AG20443 (cell line): Measurements from ENCODE around the gene IGSF23.
"Not testable (repeated sequence)": the region's sequence is repeated elsewhere in the genome, so short reads cannot be mapped to it uniquely, and the experiment has no call there.

Experiments used
- DNase-seq: peaks from one replicate; pipeline ENCODE4 v3.0.0; 2012; ENCODE audit warnings: low spot score, mixed read lengths

Gene IGSF23

DNA sequence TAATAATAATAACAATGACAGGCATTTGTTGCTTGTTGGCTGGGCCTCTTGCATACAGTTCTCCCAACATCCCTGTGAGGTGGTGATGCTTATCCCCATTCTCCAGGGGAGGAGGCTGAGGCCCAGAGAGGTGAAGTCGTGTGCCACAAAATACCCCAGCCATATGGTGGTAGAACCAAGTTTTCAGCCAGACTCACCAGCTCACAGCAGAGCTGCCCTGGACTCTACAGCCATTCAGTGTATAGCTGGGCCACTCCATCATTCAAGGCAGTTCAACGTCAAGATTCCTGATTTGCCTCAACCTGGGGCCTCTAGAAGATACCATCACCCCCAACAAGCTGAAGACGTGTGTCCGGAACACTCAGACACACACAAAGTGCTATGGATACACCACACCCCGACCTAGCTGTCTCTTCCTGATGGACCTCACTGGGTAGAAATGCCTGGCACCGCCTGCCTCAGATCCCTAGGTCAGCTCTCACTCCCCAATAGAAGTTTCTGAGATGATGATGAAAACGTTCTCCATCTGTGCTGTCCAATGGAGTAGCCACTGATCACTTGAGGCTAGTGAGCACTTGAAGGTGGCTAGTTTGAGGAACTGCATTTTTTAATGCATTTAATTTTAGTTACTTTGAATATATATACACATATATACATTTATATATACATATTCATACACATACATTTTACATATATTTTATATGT, 53.6 kb downstream of the IGSF23 start:
- no peak for DNase-seq

DNA sequence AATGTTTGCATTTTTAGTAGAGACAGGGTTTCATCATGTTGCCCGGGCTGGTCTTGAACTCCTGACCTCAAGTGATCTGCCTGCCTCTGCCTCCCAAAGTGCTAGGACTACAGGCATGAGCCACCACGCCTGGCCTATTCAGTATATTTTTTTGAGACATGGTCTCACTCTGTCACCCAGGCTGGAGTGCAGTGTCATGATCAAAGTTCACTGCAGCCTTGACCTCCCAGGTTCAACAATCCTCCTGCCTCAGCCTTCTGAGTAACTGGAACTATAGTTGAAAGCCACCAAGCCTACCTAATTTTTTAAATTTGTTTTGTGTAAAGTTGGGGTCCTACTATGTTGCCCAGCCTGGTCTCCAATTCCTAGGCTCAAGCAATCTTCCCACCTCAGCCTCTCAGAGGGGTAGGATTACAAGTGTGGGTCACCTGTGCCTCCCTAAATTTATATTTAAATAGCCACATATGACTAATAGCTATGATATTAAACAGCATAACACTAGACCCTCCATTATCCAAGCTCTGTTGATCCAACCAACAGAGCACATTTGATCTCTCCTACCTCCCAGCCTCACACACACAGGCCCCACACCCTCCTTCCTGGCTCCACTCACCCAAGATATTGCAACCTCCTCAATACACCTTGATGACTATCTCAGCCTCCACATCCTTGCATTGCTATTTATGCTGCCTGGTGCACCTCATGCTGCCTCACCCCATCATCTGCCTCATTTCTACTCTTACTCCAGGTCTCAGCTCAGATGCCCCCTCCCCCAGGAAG, 55.8 kb downstream of the IGSF23 start:
- DNase-seq, result no peak

DNA sequence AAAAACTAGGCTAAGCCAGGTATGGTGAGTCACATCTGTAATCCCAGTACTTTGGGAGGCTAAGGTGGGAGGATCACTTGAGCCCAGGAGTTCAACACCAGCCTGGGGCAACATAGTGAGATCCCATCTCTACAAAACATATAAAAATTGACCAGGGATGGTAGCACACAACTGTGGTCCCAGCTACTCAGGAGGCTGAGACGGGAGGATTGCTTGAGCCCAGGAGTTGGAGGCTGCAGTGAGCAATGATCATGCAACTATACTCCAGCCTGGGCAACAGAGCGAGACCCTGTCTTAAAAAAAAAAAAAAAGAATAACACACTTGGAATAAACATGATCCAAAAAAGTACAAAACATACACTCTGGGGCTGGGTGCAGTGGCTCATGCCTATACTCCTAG, 56.7 kb downstream of the IGSF23 start:
- not testable (repeated sequence) for DNase-seq

DNA sequence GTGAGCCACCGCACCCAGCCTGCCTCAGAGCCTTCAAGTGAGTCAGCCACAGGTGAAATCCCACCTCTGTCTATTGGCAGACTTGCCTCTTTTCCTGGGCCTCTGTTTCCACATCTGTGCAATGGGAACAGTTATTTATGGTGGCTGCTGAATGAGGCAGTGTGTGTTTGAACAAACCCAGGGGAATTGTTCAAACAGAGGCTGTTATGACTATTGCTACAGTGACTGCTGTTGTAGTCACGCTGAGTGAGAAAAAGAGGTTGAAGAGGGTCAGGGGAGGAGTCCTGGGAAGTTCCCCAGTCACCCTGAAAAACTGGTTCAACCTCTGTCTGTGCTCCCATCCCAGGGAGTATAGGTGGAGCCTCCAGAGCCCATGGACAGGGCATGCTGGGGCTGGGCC, 58.0 kb downstream of the IGSF23 start, which contains the start of gene CEACAM19:
Gene CEACAM19, plus strand, starts transcription at position 83 of the 400 bp plus-strand sequence. CDS start 450 bp downstream, outside the sequence.
- no peak for DNase-seq

DNA sequence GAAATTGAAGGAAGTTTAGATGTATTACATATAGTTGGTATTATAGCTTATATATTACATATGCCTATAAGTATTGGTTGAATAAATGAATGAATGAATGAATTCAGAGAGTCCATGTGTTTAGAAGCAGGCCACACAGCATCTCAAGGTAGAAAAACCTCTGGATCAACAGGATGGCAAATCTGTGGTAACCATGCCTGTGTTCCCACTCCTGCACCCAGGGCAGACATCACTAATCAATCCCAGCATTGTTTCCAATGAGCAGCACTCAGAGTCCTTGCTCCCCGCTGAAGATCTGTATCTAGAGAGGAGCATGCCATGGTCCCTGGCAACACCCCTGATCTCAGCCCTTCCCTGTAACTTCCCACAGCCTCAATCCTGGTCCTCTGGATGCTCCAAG, 58.9 kb downstream of the IGSF23 start:
- DNase-seq, result no peak

DNA sequence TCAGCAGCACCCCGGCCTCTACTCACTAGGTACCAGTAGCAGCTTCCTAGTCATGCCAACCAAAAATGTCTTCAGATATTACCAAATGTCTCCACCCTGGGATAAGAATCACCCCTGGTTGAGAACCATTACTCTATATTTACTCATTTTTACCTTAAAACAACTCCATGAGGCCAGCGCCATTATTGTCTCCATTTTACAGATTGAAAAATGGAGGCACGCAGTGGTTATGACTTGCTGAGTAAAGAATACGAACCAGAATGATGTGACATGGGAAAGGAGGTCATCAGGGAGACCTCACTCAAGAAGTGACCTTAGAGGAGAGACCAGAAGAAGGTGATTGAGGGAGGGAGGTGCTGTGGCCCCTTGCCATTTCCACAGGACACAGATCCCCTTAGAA, 60.1 kb downstream of the IGSF23 start:
- no peak for DNase-seq

DNA sequence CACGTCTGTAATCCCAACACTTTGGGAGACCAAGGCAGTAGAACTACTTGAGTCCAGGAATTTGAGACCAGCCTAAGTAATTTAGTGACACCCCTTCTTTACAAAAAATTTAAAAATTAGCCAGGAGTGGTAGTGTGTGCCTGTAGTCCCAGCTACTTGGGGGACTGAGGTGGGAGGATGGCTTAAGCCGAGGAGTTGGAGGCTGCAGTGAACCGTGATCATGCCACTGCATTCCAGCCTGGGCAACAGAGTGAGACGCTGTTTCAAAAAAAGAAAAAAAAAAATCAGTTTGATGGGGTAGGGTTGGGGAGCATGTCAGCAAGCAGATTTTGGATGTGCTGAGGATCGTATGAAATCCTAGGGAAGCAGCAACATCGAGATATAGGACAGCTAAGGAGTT, 62.2 kb downstream of the IGSF23 start:
- DNase-seq, result no peak

DNA sequence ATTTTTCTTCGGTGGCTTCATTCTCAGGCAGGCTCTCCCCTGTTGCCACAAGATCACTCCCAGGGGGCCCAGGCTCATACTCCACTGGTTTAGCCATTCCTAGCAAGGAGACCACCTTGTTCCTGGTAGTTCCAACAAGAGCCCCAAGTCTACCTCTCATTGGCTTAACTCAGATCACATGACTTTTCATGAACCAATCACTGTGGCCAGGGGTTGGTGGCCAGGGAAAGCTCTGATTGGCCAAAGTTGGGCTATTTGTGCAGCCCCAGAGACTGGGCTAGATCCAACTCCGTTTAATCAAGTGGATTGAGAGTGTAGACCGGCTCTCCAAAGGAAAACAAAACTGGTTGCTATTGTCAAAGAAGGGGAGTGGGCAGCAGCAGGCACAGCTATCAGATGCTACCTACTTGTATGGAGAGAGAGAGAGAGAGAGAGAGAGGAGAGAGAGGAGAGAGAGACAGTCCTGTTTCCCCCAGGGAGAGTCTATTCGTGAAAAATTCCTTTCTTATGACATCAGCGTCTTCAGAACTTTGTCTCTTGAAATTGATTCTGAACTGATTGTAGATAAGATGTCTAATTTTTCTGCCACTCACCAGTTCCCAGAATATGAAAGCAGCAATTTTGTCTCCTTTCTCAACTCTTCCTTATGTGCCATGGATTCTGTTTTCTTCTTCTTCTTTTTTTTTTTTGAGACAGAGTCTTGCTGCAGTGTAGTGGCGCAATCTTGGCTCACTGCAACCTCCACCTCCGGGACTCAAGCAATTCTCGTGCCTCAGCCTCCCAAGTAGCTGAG, 63.9 kb downstream of the IGSF23 start:
- DNase-seq, result no peak

DNA sequence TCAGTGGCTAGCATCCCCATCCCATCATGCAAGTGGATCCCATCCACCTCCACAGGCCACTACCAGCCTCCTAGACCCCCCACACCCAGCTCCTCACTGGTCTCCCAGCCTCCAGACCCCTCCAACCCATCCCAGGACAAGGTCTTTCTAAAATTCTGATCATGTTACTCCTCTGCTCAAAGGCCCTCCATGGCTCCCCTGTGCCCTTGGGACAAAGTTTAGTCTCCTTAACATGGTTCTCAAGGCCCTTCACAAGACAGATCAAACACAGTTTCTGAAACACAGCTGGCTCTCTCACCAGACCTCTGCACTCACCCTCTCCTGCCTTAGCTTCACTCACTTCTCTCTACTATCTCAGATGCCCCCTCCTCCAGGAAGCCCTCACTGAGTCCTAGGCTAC, 67.2 kb downstream of the IGSF23 start:
- DNase-seq, result no peak

DNA sequence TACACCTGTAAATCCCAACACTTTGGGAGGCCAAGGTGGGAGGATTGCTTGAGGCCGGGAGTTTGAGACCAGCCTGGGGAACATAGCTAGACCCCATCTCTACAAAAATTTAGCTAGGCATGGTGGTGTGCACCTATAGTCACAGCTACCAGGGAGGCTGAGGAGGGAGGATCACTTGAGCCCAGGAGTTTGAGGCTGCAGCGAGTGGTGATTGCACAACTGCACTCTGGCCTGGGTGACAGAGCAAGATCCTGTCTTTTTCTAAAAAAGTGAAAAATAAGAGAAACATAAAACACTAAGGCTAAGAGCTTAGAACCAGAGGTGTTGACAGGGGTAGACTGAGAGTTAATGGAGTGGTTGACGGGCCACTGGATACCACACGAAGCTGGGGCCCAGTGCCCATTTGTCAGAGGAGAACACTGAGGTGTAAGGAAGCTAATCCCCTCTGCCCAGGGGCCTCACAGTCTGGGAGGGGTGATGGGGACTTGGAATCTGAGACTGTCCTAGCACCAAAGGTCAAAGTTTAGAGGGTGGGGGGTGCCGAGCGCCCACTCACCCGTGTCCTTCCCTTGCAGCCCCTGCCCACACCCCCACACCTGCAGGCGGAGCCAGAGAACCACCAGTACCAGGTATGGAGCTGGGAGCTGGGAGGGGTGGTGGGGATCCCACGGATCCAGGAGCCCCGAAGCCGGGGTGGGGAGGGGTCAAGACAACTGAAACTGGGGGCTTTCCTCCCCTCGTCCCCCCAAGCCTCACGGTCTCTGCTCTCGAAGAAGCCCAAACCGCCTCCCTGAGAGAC, 68.8 kb downstream of the IGSF23 start:
- DNase-seq, result no peak

DNA sequence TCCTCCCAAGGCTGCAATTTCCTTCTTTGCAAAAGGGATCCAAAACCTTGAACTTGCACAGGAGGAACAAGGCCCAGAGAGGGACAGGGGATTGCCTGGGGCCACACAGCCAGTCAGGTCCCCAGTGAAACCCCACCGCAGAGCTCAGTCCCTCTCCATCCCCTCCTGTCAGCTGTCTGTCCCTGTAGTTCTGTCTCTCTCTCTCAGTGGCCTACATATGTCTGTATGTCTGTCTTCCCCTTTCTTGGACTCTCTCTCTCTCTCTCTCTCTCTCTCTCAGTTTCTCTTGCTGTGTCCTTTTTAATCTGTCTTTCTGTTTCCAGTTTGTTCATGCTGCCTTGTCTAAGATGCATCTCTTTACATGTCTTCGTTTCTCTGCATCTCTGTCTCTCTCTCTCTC, 69.4 kb downstream of the IGSF23 start:
- no peak for DNase-seq

DNA sequence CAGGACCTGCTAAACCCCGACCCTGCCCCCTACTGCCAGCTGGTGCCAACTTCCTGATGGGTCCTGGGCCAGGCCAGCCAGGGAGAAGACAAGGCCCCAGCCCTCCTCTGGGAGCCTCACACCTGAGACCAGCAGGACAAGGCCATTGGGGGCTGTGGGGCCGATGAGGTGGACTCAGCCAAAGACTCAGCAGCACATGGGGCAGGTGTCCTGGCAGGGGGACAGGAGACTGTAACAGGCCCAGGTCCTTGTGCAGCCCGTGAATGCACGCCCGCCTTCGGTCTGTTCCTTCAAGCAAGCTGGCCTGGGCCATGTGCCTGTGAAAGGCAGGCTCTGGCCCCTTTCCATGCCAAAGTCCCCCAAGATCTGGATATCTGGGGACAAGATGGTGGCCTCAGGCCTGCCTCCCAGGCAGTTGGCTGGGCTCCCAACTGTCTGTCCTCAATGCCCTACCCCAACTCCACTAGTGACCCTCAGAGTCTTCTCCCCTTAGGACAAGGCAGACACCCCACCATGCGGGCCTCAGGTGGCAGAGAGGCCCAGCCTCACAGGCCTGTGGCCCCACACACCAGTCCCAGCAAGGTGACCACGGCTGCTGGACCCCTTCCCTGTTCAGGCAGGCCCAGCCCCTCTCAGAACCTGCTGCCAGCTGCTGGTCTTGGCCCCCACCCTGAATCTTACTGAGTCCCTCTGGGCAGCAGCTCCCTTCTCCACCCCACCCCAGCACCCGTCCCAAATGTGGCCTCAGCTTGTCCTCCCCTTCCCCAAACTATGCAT, 70.3 kb downstream of the IGSF23 start:
- DNase-seq, result no peak

DNA sequence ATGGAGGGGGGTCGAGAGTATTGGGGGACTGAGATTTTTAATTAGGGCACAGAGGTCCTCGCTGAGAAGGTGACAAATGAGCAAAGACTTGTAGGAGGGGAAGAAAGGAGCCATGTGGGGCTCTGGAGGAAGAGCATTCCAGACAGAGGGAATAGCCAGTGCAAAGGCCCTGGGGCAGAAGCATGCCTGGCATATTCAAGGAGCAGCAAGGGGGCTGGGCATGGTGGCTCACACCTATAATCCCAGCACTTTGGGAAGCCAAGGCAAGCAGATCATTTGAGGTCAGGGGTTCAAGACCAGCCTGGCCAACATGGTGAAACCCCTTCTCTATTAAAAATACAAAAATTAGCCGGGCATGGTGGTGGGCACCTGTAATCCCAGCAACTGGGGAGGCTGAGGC, 71.0 kb downstream of the IGSF23 start:
- not testable (repeated sequence) for DNase-seq

DNA sequence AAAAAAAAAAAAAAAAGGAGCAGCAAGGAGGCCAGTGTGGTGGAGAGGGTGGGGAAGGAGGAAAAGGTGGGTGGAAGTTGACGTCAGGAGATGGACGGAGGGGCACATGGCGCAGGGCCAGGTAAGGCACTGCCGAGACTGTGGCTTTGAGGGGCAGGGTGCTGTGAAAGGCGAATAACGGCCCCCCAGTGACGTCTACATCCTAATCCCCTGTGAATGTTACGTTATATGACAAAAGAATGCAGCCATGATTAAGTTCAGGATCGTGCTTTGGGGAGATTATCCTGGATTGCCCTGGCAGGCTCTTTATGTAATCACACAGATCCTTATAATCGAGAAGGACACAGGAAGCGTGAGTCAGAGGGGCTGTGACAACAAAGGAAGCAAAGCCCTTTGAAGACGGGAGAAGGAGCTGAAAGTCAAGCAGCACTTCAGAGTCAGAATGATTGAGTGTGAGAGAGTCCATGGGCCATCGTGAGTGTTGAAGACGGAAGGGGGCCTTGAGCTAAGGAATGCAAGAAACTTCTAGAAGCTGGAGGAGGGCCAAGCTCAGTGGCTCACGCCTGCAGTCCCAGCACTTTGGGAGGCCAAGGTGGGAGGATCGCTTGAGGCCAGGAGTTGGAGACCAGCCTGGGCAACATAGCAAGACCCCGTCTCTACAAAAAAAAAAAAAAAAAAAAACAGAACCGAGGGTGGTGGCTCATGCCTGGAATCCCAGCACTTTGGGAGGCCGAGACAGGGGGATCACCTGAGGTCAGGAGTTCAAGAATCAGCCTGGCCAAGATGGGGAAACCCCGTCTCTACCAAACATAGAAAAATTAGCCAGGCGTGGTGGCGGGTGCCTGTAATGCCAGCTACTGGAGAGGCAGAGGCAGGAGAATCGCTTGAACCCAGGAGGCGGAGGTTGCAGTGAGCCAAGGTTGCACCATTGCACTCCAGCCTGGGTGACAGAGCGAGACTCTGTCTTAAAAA, 71.8 kb downstream of the IGSF23 start:
- peak; percentile 80 for DNase-seq

DNA sequence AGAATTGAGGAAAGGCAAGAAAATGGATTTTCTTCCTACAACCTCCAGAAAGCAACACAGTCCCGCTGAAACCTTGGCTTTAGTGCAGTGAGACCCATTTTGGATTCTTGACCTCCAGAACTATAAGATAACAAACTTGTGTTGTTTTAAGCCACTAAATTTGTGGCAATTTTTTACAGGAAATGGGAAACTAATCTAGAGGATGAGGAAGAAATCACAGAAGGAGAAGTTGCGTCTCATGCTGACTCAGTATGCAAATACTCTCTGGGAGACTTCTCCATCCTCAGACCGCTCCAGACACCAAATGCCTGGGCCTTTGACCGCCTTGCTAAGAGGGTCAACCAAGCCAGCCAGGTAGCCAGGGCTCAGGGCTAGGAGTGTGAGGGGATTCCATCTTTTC, 72.5 kb downstream of the IGSF23 start:
- no peak for DNase-seq
